IPS-11a (cell line): ENCODE measurements around the gene AIF1.

ENCODE experiments used
- H3K4me3 ChIP-seq: one replicate; pipeline ENCODE4 v1.5.1; 2013; ENCODE audit warnings: low read depth, low read length, control low read depth

AIF1 gene

DNA sequence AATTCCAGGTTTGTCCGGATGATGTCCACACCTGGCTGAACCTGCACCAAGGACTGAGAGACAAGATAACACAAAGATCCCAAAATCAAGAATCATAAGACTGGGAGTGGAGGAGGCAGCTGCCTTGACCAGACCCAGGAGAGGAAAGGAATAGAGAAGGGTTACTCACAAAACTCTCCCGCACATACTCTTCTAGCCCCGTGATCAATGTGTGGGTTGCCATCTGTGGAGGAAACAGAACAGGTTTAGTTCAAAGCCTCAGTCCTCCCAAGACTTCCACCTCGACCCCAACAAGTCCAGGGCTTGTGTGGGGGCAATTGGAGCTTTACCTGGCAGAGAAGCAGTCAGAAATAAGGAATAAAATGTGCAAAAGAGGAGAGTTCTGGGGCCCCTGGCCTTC is 26.3 kb downstream of the AIF1 start:
- no peak overlapping the region for H3K4me3 ChIP-seq

DNA sequence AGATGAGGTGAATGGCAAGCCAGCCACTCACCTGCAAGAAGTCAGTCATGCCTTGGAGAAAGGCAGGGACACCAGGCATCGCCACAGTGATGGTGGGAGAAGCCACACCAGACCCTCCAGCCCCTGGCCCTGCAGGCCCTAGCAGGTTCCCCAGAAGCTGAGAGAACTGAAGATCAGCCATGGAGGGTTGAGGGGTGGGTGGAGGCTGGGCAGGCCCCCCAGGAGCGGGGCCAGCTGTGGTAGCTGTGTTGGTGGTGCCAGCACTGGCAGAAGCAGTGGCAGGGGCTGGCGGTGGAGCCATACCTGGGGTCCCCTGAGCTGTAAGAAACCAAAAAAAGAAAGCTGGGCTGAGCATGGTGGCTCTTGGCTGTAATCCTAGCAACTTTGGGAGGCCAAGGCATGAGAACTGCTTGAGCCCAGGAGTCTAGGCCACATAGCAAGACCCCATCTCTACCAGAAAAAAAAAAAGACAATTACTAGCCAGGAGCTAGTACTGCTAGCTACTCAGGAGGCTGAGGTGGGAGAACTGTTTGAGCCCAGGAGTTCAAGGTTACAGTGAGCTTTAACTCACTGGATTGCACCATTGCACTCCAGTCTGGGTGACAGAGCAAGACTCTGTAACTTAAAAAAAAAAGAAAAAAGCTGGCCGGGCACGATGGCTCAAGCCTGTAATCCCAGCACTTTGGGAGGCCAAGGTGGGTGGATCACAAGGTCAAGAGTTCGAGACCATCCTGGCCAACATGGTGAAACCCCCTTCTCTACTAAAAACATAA is 27.9 kb downstream of the AIF1 start:
- no peak overlapping the region for H3K4me3 ChIP-seq

DNA sequence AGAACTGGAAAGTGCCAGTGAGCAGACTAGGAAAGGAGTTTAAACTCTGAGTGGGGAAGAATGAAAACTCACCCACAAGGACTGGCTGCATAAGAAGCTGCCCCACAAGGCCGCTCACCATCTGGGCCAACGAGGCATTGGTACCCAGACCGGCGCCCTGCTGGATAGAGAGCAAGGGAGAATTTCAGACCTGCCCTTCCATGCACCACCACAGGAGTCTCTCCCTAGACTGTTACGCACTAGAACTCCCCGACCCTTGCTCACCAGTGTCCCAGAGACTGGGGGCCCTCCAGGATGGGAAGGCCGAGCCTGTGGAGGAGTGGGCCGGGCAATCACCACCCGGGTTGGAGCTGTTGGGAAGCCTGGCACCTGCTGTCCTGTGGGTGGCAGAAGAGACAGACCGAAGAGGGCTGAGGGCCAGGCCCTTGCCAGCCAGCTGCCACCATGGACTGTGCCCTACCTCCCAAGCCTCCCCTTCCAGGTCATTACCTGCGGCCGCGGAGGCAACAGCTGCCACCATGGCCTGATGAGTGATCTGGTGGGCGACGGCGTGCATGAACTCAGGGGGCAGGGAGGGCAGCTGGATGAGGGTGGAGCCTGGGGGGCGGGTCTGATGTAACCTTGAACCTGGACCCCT is 28.9 kb downstream of the AIF1 start:
- H3K4me3 ChIP-seq = no peak overlapping the region

DNA sequence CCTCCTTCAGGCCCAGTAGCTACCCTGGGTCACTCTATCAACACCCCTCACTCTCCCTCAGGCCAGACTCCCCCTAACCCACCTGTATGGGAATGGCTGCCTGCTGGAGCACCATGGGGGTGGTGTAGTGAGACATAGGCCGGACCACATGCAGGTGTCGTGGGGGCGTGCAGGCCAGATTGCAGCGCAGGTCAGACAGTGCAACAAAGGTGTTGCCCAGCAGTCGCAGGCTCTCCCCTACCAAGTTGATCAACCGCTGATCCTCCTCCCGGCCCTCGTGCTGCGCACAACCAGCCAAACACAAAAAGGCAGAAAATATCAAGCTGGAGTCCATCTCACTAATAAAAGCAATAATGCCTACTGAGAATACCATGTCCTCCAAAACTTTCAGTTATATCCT is 30.3 kb downstream of the AIF1 start:
- no peak overlapping the region for H3K4me3 ChIP-seq

DNA sequence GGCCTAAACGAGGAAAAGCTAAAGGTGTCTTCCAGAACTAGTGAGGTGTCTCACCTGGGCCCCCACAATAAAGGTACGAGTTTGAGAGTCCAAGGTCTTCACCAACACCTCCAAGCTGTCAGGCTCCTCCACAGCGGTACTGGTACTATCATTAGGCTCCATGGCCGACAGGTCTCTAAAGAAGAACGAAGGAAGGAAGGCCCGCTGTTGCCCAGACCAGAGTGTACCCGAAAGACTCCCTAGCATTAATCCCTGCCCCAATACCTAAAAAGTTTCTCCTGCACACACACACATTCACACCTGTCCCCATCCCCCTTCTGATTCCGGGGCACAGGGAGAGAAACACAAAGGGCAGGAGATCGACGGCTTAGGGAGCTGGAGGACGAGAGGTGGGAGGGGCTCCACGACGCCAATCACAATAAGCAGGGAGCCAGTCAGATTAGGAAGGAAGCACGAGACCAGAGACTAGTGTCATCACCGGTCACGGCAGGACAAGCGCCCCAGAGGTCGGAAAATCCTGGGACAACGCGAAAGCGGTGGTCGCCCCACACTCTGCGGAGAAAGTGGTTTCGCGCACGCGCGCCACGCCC is 36.7 kb downstream of the AIF1 start:
- peak overlapping the region; percentile 96 for H3K4me3 ChIP-seq

DNA sequence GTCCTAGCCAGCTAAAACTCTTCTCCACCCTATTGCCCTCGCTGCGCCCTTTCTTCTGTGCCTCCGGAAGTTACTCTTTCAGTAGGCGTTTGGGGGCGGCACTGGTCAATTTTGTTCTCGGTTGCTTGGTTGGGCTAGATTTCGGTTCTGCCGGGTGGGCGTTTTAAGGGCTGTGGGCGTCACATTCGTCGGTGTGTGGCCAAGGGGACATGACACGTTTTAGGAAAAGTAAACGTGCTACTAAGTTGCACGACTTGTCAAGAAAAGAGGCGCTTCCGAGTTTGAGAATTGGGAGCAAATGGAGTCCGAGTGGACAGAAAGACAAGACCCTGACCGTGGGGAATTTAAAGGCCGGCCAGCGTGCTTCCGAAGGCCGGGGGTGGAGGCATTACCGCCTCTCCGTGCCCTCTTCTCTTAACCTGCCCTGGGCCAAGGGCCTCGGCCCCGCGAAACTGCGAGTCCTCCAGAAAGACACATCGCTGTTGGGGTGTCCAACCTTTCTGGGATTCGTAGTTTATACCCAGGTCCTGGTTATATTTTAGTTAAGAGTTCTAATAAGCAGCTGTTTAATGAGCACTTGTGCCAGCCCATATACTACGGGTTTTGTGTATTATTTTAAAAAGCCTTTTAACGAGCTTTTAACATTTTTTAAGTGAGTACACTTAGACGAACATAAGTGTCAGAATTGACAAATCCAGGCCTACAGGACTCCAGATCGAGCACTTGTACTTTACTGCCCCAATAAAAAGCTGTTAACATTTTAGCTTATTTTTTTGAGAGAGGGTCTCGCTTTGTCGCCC is 38.1 kb downstream of the AIF1 start:
- peak overlapping the region; percentile 96 for H3K4me3 ChIP-seq

DNA sequence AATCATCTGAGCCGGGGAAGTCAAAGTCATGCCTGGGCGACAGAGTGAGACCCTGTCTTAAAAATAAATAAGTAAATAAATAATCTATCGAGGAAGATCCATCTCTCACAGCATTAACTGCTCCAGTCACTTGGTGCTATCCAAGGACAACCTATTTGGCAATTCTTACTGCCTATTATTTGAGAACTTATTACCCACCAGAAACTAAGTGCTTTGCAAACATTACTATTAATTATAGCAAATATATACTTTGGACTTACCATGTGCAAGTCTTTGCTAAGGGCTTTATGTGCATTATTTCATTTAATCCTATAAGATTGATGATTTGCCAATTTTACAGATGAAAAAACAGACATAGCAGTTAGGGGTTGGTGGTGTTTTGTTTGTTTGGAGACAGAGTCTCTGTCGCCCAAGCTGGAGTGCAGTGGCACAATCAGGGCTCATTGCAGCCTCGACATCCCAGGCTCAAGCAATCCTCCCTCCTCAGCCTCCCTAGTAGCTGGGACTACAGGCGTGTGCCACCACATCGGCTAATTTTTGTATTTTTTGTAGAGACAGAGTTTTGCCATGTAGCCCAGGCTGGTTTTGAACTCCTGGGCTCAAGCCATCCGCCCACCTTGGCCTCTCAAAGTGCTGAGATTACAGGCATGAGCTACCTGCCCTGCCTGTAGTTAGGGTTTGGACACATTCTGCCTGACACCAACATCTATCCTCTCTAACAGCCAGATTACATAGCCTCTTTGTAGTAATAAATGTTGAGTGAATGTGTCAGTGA is 39.7 kb downstream of the AIF1 start:
- no peak overlapping the region for H3K4me3 ChIP-seq

DNA sequence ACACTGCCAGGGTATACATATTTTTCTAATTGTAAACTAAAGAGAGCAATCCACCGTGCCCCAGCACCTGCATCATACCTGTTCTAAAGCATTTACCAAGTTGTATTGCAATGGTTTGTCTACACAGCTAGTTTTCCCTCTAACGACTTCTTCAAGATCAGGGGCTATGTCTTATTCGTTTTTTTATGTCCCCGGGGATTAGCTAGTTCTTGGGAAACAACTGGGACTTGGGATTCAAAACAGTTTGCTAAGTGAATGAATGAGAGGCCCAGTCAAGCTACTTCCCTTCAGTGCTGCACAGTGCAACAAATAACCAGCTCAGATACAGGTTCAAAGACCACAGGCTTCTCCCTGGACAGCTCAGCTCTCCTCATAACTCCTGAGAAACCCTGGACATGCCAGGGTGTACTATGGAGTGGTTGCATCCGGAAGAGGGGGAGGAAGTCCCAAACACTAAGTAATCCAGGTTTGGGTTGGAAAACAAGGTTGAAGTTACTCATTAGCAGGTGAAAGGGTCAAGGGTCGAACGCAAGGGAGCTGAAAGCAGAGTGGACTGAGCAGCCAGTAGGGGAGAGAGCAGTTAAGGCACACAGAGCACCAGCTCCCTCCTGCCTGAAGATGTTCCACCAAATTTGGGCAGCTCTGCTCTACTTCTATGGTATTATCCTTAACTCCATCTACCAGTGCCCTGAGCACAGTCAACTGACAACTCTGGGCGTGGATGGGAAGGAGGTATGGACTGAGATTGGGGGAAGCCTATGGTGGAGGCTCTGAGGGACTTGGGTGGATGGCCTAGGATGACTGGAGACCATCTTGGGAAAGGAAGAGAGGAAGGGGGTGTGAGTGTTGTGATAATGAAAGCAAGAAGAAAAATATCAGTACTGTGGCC is 40.6 kb downstream of the AIF1 start, which contains the start of gene APOM:
Gene APOM, plus strand, starts transcription at position 546 of the 889 bp plus-strand sequence. Its CDS starts 73 bp downstream, at position 619.
- no peak within 1 kb of the TSS for H3K4me3 ChIP-seq

DNA sequence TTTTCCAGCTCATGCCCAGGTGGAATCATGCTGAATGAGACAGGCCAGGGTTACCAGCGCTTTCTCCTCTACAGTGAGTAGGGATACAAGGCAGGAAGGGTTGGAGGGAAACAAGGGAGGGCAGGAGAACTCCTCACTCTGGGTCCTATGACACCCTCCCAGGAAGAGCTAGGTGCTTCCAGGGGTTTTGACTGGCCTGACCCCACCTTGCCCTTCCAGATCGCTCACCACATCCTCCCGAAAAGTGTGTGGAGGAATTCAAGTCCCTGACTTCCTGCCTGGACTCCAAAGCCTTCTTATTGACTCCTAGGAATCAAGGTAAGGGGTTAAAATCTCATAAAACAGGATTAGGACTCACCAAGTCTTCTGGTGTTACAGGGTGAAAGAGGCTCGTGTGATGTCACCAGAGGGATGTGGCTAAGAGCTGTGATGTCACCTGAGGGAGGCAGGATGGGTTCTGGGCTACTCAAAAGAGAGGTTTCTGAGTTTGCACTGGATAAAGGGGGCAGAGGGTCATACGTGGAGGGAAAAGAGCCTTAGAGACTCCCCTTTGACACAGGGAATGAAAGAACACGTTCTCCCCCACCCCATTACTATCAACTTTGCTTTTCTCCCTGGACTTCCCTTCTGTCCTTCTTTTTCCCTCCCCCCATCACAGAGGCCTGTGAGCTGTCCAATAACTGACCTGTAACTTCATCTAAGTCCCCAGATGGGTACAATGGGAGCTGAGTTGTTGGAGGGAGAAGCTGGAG is 42.5 kb downstream of the AIF1 start:
- no peak overlapping the region for H3K4me3 ChIP-seq

DNA sequence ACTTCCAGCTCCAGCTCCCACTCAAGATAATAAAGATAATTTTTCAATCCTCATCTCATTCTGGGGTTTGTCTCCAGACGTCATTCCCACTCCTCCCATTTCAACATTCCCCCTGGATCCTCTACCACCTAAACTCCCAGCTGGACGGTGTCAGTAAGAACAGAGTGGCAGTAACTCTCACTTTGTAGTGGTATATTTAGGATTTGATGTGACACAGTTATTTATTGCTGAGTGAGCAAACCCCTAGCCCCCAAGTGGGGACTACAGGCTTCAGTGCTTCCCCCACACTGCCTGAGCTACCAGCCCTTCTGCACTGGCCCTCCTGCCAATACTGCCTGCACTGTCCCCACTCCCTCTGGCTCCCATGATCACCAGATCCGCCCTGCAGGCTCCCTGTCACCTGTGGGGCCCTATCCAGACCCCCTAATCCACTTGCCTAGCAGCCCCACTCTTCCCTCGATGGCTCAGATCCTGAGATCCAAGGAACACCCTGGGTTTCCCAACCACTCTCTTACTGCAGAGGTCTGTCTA is 43.2 kb downstream of the AIF1 start:
- H3K4me3 ChIP-seq = no peak overlapping the region

DNA sequence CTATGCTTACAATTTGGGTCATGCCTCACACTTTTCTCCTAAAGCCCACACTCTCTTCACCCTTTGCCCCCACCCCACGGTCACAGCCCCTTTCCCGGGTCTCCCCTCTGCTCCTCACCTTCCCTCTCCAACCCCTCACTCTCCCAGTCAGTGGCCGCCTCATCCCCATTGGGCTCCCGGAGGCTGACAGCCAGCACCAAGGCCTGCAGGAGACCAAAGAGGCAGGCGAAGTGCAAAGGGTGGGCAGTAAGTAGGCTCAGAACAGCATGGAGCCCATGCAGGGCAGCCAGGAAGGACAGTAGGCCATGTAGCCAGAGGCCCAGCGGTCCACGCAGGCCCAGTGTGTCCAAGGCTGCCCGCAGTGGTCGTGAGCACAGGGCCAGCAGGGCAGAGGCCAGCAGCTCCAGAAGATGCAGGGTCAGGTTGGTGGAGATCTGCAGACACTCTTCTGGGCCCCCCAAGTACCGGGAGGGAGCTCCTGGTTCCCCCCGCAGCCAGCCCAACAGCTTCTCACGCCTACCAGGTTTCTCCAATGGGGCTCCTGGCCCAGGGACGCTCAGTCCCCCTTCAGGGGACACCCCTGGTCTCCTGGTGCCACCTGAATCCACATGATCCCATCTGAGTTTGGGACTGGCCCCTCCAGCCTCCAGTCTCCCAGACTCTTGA is 44.1 kb downstream of the AIF1 start:
- H3K4me3 ChIP-seq = no peak overlapping the region

DNA sequence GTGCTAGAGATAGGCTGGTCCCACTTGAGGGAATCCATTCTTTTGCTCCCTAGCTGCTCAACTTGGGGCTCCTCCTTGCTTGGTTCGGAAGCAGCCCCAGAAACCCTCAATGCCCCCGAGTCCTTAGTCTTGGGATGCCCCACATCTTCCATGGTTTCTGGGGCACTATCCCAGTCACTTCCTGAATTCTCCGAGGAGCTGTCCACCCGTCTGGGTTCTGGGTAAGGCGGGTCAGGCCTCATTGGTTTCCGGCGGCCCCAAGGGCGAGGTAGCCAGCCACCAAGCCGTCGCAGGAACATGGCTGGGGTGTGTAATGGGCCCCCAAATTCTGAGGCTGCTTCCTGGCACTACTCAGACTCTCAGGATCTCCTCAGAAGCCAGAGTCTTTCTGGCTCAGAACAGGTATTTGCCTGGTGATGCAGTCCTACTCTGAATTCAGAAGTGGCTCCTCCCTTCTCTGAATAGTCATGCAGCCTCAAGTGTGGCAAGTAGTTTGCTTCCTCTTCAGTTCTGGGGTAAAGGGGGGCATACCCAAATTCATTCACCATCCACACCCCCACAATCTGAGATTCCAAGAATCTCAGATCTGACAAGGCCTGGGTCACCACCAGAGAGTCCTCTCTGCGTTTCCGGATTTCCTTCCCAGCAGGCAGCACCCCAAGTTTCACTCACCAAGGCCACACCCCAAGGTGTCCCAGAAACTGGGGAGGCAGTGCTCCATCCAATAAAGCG is 44.8 kb downstream of the AIF1 start:
- peak overlapping the region; percentile 78 for H3K4me3 ChIP-seq

DNA sequence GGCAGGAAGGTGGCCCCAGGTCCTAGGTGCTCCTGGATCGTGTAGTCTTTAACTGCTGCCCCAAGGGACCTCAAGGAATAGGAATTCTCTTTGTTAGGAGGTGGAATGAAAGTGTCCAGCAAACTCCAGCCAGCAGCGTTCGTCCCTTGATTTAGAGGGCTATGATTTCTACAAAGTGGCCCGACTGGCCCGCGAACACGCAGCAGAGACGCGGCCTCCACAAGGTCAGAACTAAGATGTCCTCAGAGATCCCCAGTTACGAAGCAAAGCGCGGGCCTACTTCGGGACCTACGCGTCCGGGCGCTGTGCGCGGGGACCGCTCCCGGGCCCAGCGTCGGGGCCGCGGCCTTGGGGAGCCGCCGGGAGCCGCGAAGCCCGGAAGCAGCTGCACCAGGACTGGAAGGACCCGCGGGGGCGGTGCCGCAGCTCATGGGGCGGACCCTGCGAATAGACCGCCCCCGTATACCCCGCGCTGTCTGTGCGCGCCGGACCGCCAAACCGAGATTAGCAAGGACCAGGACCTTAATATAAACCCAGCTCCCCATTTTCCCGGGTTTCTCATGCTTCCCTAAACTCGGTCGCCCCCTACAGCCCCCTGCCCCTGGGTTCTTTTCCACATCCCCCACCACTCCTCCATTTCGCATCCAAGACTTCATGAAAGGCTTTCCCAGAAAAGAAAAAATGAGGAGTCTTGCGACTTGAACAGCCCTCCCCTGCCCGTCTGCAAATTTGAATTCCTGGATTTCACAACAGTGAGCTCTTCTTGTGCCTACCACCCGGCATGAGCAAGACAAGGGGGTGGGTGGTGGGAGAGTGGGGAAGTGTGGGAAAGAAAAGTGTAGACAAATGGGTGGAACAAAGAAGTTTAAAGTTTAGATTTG is 45.6 kb downstream of the AIF1 start, which contains the start of gene C6orf47:
Gene C6orf47, minus strand, starts transcription at position 398 of the 881 bp plus-strand sequence. CDS start 831 bp downstream, outside the sequence.
- peak within 1 kb of the TSS; percentile 78 for H3K4me3 ChIP-seq

DNA sequence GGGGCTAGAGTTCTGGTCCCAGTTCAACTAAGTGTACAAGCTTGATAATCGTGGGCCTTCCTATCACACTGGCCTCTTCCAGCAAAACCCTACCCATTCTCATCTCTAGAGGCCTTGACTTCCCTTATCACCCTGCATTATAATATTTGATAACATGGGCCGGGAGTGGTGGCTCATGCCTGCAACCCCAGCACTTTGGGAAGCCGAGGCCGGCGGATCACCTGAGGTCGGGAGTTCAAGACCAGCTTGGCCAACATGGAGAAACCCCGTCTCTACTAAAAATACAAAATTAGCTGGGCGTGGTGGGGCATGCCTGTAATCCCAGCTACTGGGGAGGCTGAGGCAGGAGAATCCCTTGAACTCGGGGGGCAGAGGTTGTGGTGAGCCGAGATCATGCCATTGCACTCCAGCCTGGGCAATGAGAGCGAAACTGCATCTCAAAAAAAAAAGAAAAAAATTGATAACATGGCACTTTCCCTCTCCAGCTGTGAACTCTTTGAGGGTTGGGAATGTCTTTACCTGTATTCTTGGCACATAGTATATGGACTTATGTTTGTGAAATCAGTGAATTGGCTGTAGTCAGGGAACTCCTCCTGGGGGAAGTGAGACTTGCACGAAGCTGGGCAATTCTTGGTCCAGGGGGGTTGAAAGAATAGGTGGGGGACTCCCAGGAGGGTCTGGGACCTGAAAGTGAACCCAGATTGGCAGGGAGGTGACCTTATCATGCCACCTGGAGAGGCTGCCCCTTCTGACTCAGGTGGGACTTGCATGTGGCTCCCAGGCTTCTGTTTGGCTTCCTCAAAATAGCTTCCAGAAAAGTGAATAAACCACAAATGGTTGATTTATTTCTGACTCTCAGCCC is 46.5 kb downstream of the AIF1 start:
- no peak overlapping the region for H3K4me3 ChIP-seq

DNA sequence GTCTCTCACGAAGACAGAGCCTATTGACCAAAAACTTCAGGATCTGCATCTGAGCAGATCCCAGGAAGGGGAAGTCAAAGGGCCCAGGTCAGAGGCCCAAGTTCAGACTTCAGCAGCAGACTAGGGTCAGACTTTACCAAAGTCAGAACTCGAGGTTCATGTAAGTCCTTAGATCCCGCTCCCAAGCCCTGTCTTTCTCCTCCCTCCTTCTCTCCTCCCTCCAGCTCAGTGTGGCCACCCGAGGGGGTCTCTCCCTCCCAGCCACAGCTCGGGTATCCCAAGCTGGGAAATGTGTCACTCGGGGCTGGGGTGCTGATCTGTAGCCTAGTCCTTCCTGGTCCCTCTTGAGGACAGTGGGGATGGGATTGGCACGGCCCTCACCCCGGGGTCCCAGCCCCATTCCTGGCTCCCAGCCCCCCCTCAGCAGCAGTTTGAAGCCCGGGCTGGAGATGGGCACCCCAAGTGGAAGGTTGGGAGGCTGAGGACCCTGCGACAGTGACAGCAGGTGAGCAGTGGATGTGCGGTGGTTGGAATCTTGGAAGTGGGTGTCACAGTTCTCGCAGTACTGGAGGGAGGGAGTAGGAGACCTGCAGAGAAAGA is 47.2 kb downstream of the AIF1 start:
- H3K4me3 ChIP-seq = no peak overlapping the region
